Keratinocyte (primary cell): ENCODE measurements around the gene SLC25A44. TPM values are rescaled to one million over a fixed set of nuclear protein-coding genes. Genes with fewer than 3 reads are reported as not detected.

Experiments
- DNase-seq: peaks from one replicate; pipeline ENCODE4 v3.0.0-alpha.2; 2011; ENCODE audit warnings: low read depth, missing footprints, low spot score
- FAIRE-seq: peaks from 2 replicates; lab custom pipeline; 2011; peaks lifted over from hg19 to GRCh38; lab: Jason Lieb, UNC
- H2AFZ ChIP-seq: 2 replicates; pipeline ENCODE4 v1.6.0; 2012; ENCODE audit warnings: low read length, control low read depth, inconsistent platforms; ENCODE audit not compliant: control insufficient read depth
- H3K27ac ChIP-seq: 2 replicates; pipeline ENCODE4 v1.5.1; 2011; ENCODE audit warnings: low read length; ENCODE audit not compliant: control insufficient read depth, insufficient read depth
- H3K27me3 ChIP-seq: 3 replicates; pipeline ENCODE4 v1.6.0; 2011; ENCODE audit warnings: low read length; ENCODE audit not compliant: control insufficient read depth, insufficient read depth; ENCODE audit errors: extremely low read depth
- H3K36me3 ChIP-seq, 2 experiments: 2 replicates in 1 of 2; 3 replicates in 1 of 2; pipeline ENCODE4 v1.5.1; 2011; ENCODE audit warnings: low read length in 2 of 2, mild to moderate bottlenecking in 1 of 2; ENCODE audit not compliant: control insufficient read depth in 2 of 2, insufficient read depth in 2 of 2; ENCODE audit errors: extremely low read depth in 1 of 2
- H3K4me1 ChIP-seq: 3 replicates; pipeline ENCODE4 v1.5.1; 2011; ENCODE audit warnings: low read length; ENCODE audit not compliant: control insufficient read depth, insufficient read depth; ENCODE audit errors: extremely low read depth
- H3K4me2 ChIP-seq: 3 replicates; pipeline ENCODE4 v1.6.0; 2011; ENCODE audit warnings: low read depth, low read length; ENCODE audit not compliant: control insufficient read depth, insufficient read depth; ENCODE audit errors: extremely low read depth
- H3K4me3 ChIP-seq, 3 experiments: fragments of 200-600 bp in 1 of 3; sonication (generic) in 1 of 3; 2 replicates in 2 of 3; 3 replicates in 1 of 3; pipeline ENCODE4 v1.5.1; 2011 to 2016; ENCODE audit warnings: low read length in 3 of 3, mild to moderate bottlenecking in 3 of 3, control low read depth in 2 of 3, inconsistent platforms in 1 of 3, low read depth in 1 of 3, mixed read lengths in 1 of 3, mixed run types in 1 of 3, moderate library complexity in 1 of 3; ENCODE audit not compliant: control insufficient read depth in 2 of 3, insufficient read depth in 2 of 3; ENCODE audit errors: extremely low read depth in 1 of 3
- H3K79me2 ChIP-seq: 2 replicates; pipeline ENCODE4 v1.6.0; 2012; ENCODE audit warnings: low read length; ENCODE audit not compliant: control insufficient read depth, insufficient read depth
- H3K9ac ChIP-seq: 3 replicates; pipeline ENCODE4 v1.6.0; 2011; ENCODE audit warnings: low read length; ENCODE audit not compliant: control insufficient read depth, insufficient read depth; ENCODE audit errors: extremely low read depth
- H3K9me1 ChIP-seq: 3 replicates; pipeline ENCODE4 v1.6.0; 2011; ENCODE audit warnings: low read length; ENCODE audit not compliant: control insufficient read depth, insufficient read depth; ENCODE audit errors: extremely low read depth
- H3K9me3 ChIP-seq: 2 replicates; pipeline ENCODE4 v1.5.1; 2012; ENCODE audit warnings: low read depth, low read length; ENCODE audit not compliant: control insufficient read depth
- H4K20me1 ChIP-seq: 3 replicates; pipeline ENCODE4 v1.6.0; 2011; ENCODE audit warnings: low read length; ENCODE audit not compliant: control insufficient read depth, insufficient read depth; ENCODE audit errors: extremely low read depth
- EZH2 ChIP-seq: IDR thresholded peaks from one replicate; pipeline ENCODE4 v1.6.1; 2012; ENCODE audit warnings: inconsistent platforms, mild to moderate bottlenecking, low read length, moderate library complexity
- dilution Hi-C: fragments of 300-500 bp; cut with MboI; formaldehyde crosslinking; loops from one replicate; pipeline ENCODE4 v1.7.0; 2020; ENCODE audit warnings: low sequenced_read_pairs; ENCODE audit not compliant: extremely low pct_ligation_motif_present
- polyA plus RNA-seq, 5 experiments: library from polyadenylated mRNA; depleted of rRNA in 3 of 5; stranded (reverse) in 3 of 5; stranded (forward) in 1 of 5; unstranded in 1 of 5; fragments of >200 nt; gene quantifications; 1 replicate in 1 of 5; 2 replicates in 3 of 5; 3 replicates in 1 of 5; pipeline versions ENCODE4 v1.2.1 to v1.2.3, GENCODE V29; 2011 to 2012; ENCODE audit warnings: missing spikeins in 2 of 5, low read depth in 1 of 5, low replicate concordance in 1 of 5
- TF ChIP-seq, protein P1 (sequence below), 3 experiments: IDR thresholded peaks in 1 of 3; conservative IDR thresholded peaks in 1 of 3; optimal IDR thresholded peaks in 1 of 3; 2 replicates in 2 of 3; 3 replicates in 1 of 3; pipeline versions ENCODE3 to v1.5.1; 2011; ENCODE audit warnings: low read length in 3 of 3, mild to moderate bottlenecking in 3 of 3, moderate library complexity in 2 of 3, control low read depth in 1 of 3, inconsistent platforms in 1 of 3; ENCODE audit not compliant: insufficient read depth in 2 of 3; ENCODE audit errors: extremely low read depth in 1 of 3

SLC25A44 gene
- polyA plus RNA-seq, 1 donor (not counting 4 experiments of a cell fraction or from before 2014, with no cell fraction given), result 24.4 TPM

DNA sequence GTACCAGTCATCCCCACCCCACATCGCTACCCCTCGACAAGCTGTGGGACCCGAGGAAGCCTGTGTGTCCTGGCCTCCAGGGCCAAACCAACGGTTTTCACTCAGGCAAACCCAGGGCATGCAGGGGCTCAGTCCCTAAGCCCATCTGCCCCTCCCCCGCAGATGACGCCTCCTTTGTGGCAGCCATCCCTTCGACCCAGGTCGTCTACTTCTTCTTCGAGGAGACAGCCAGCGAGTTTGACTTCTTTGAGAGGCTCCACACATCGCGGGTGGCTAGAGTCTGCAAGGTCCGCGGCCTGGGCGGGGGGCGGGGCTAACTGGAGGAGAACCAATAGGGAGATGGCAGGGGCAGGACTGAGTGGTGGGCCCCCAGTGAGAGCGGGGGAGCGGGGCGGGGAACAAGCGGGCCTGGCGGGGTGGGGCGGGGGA, 33.1 kb upstream of the SLC25A44 start:
- FAIRE-seq (no peak), DNase-seq (no peak)
- H3K27ac ChIP-seq, result no peak overlapping the region
- no peaks in the 10 kb centered on the region for H3K9me1 ChIP-seq
- no peak overlapping the region for H3K4me3 ChIP-seq
- H2AFZ ChIP-seq, result no peak overlapping the region
- no peaks in the 10 kb centered on the region for H3K79me2 ChIP-seq
- H3K4me1 ChIP-seq, result no peaks in the 10 kb centered on the region
- TF ChIP-seq, protein P1, sequence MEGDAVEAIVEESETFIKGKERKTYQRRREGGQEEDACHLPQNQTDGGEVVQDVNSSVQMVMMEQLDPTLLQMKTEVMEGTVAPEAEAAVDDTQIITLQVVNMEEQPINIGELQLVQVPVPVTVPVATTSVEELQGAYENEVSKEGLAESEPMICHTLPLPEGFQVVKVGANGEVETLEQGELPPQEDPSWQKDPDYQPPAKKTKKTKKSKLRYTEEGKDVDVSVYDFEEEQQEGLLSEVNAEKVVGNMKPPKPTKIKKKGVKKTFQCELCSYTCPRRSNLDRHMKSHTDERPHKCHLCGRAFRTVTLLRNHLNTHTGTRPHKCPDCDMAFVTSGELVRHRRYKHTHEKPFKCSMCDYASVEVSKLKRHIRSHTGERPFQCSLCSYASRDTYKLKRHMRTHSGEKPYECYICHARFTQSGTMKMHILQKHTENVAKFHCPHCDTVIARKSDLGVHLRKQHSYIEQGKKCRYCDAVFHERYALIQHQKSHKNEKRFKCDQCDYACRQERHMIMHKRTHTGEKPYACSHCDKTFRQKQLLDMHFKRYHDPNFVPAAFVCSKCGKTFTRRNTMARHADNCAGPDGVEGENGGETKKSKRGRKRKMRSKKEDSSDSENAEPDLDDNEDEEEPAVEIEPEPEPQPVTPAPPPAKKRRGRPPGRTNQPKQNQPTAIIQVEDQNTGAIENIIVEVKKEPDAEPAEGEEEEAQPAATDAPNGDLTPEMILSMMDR (optimal IDR thresholded peaks at IDR 0.05 in 1 of 3, IDR thresholded peaks at IDR 0.05 in 1 of 3, conservative IDR thresholded peaks at IDR 0.05 in 1 of 3; ENCODE audit: extremely low read depth in 1 of 3, insufficient read depth in 2 of 3, low read length in 3 of 3), result no peak
- TF ChIP-seq EZH2, result no peak
- H4K20me1 ChIP-seq, result no peaks in the 10 kb centered on the region
- H3K36me3 ChIP-seq, result peaks cover 6 to 10% of the 10 kb centered on the region in 2 experiments
- dilution Hi-C loops, result no loop called here
- no peaks in the 10 kb centered on the region for H3K9me3 ChIP-seq
- H3K27me3 ChIP-seq, result no peaks in the 10 kb centered on the region
- no peak overlapping the region for H3K4me2 ChIP-seq
- no peak overlapping the region for H3K9ac ChIP-seq

DNA sequence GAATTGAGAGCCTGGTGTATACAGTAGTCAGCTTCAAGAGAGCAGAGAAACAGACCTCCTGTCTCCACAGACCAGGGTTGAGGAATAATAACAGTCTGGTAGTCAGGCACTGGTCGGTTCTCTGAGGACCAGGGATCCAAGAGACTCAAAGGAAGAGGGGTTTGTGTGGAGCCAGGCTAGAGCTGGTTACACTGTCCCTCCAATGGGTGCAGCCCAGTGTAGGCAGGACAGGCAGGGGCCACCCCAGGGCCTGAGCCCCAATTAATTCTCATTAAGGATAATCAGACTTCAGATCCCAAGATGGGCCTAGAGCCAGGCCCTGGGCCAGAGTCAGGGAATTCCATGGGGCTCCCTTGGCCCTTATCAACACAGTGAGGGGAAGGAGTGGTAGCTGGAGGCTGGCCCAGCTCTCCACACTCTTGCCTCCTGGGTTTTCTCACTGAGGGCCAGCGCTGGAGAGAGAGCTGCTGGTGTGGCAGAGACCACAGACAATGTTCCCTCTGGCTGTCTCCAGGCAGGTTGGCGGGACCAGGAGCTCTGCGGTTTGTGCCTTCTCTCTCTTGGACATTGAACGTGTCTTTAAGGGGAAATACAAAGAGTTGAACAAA, 31.4 kb upstream of the SLC25A44 start:
- Histone ChIP-seq H4K20me1 (no peaks in the 10 kb centered on the region), H3K79me2 (no peaks in the 10 kb centered on the region), H3K36me3 (peaks cover 6 to 10% of the 10 kb centered on the region in 2 experiments), H3K27me3 (no peaks in the 10 kb centered on the region), H3K9ac (no peak overlapping the region), H3K9me3 (no peaks in the 10 kb centered on the region), H3K4me2 (no peak overlapping the region), H3K4me3 (no peak overlapping the region), H3K4me1 (no peaks in the 10 kb centered on the region), H3K9me1 (no peaks in the 10 kb centered on the region), H3K27ac (no peak overlapping the region), H2AFZ (no peak overlapping the region)
- DNase-seq (no peak), FAIRE-seq (no peak)
- dilution Hi-C loops, result no loop called here
- TF ChIP-seq, protein P1 (optimal IDR thresholded peaks at IDR 0.05 in 1 of 3, IDR thresholded peaks at IDR 0.05 in 1 of 3, conservative IDR thresholded peaks at IDR 0.05 in 1 of 3; ENCODE audit: extremely low read depth in 1 of 3, insufficient read depth in 2 of 3, low read length in 3 of 3), result no peak
- no peak for TF ChIP-seq EZH2
